Gastroesophageal sphincter (tissue), 3 donors: Measurements from ENCODE around the gene MATN4.
A peak's percentile ranks its signal among the peaks of the same experiment; 100 is the strongest.

ENCODE experiments used
- EP300 ChIP-seq: sonication (generic); formaldehyde crosslinking; IDR thresholded peaks from one replicate; pipeline ENCODE4 v1.6.1; 2017; ENCODE audit warnings: antibody characterized with exemption, mild to moderate bottlenecking
- POLR2A ChIP-seq, 2 donors: fragments of 450-650 bp; IDR thresholded peaks; one replicate each; pipeline ENCODE4 v1.6.1; 2017; ENCODE audit warnings: antibody characterized with exemption in 2 of 2, mild to moderate bottlenecking in 2 of 2, moderate library complexity in 1 of 2
- POLR2AphosphoS5 ChIP-seq: sonication (generic); formaldehyde crosslinking; IDR thresholded peaks from one replicate; pipeline ENCODE4 v1.6.1; 2017; ENCODE audit warnings: antibody characterized with exemption
- TF ChIP-seq, protein P1 (sequence below), 4 experiments: fragments of 200-600 bp in 2 of 4; fragments of 450-650 bp in 2 of 4; sonication (generic) in 1 of 4; IDR thresholded peaks; one replicate each; pipeline ENCODE4 v1.5.1; 2017 to 2019; ENCODE audit warnings: antibody characterized with exemption in 4 of 4, mild to moderate bottlenecking in 2 of 4, moderate library complexity in 2 of 4

DNA sequence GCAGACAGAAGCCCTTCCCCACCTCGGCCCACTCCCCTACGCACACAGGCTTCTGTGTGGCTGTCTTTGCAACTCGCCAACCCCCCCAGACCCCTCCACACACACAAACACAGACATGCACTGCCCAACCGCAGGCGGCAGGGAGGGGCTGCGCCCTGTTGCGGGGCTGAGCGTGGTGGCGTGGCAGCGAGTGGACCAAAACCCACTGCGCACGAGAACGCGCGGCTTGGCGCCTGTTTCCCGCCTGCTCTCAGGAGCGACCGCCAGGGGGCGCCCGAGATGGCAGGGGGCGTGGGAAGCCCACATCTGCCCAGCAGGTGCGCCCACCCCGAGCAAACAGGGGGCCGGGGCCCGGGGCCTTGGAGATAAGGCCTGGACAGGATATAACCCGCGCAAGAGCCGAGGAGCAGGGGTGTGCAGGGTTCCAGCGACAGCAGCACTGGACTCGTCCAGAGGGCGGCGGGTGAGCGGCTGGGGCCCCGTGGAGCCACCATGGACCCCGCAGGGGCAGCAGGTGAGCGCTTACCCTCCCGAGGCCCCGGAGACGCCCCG is 1.6 kb downstream of the MATN4 start, which contains the start of gene RBPJL:
- TF ChIP-seq, protein P1, sequence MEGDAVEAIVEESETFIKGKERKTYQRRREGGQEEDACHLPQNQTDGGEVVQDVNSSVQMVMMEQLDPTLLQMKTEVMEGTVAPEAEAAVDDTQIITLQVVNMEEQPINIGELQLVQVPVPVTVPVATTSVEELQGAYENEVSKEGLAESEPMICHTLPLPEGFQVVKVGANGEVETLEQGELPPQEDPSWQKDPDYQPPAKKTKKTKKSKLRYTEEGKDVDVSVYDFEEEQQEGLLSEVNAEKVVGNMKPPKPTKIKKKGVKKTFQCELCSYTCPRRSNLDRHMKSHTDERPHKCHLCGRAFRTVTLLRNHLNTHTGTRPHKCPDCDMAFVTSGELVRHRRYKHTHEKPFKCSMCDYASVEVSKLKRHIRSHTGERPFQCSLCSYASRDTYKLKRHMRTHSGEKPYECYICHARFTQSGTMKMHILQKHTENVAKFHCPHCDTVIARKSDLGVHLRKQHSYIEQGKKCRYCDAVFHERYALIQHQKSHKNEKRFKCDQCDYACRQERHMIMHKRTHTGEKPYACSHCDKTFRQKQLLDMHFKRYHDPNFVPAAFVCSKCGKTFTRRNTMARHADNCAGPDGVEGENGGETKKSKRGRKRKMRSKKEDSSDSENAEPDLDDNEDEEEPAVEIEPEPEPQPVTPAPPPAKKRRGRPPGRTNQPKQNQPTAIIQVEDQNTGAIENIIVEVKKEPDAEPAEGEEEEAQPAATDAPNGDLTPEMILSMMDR (IDR thresholded peaks at IDR 0.05): peak; percentile 55 to 87 (median 67)
- TF ChIP-seq POLR2A (IDR thresholded peaks at IDR 0.05): no peak
- TF ChIP-seq EP300: no peak
- no peak for TF ChIP-seq POLR2AphosphoS5
